HepG2 (cell line): ENCODE results near the gene SLC41A3. TPM values are rescaled to one million over a fixed set of nuclear protein-coding genes. Genes with fewer than 3 reads are reported as not detected.

ENCODE experiments used
- ATAC-seq: fragments of 200-7000 bp; cut with Tn5 transposase; 3 replicates; pipeline ENCODE4 v1.9.1; 2020; ENCODE audit warnings: mild to moderate bottlenecking, moderate library complexity
- BruUV-seq: library from RNA; stranded (reverse); fragments of 400-500 nt; replicated peaks from 2 replicates; lab custom pipeline; 2021; lab: Mats Ljungman, UMichigan
- CTCF ChIA-PET: fragments of 300-600 bp; formaldehyde crosslinking; extraction: SDS; loops from one replicate; lab custom pipeline; 2021; ENCODE audit warnings: low total read pairs, inconsistent platforms, low intra/inter-chr PET ratio; lab: Yijun Ruan, JAX
- POLR2A ChIA-PET: fragments of 350-600 bp; sonication (Branson Sonifier 250); formaldehyde crosslinking; loops from one replicate; lab custom pipeline; 2020; ENCODE audit warnings: antibody characterized with exemption, inconsistent platforms; lab: Yijun Ruan, JAX
- DNase-seq: peaks from one replicate; pipeline ENCODE4 v3.0.0-alpha.2; 2015; ENCODE audit warnings: low spot score
- FAIRE-seq: peaks from 3 replicates; lab custom pipeline; 2011; peaks lifted over from hg19 to GRCh38; lab: Jason Lieb, UNC
- H2AFZ ChIP-seq: one replicate; pipeline ENCODE4 v1.6.1; 2011; ENCODE audit warnings: low read length, inconsistent platforms
- H3K27ac ChIP-seq: fragments of 300-600 bp; 3 replicates; pipeline ENCODE4 v1.8.0; 2011; ENCODE audit warnings: mixed run types, mild to moderate bottlenecking, mixed read lengths, low read length, inconsistent platforms; ENCODE audit not compliant: insufficient read depth; ENCODE audit errors: extremely low read length
- H3K27me3 ChIP-seq, 2 experiments: fragments of 200-600 bp in 1 of 2; 2 replicates in 1 of 2; 3 replicates in 1 of 2; pipeline versions ENCODE4 v1.6.0 to v1.8.0; 2011; ENCODE audit warnings: low read length in 2 of 2, mild to moderate bottlenecking in 2 of 2, moderate library complexity in 2 of 2, inconsistent platforms in 1 of 2; ENCODE audit not compliant: insufficient read depth in 2 of 2, control insufficient read depth in 1 of 2
- H3K36me3 ChIP-seq, 2 experiments: fragments of 200-600 bp in 1 of 2; replicated peaks in 1 of 2; 2 replicates in 1 of 2; 3 replicates in 1 of 2; pipeline versions ENCODE4 v1.5.1 to v1.8.0; 2011; ENCODE audit warnings: low read length in 2 of 2, inconsistent platforms in 1 of 2; ENCODE audit not compliant: insufficient read depth in 2 of 2, control insufficient read depth in 1 of 2
- H3K4me1 ChIP-seq: 2 replicates; pipeline ENCODE4 v1.5.1; 2012; ENCODE audit warnings: low read length, inconsistent platforms; ENCODE audit not compliant: insufficient read depth
- H3K4me2 ChIP-seq: 2 replicates; pipeline ENCODE4 v1.6.0; 2011; ENCODE audit warnings: low read depth, low read length, inconsistent platforms
- H3K4me3 ChIP-seq, 3 experiments: fragments of 200-600 bp in 1 of 3; sonication (generic), shearing (Covaris generic) in 1 of 3; replicated peaks in 1 of 3; 2 replicates each; pipeline ENCODE4 v1.5.1; 2011 to 2016; ENCODE audit warnings: low read length in 3 of 3, inconsistent platforms in 2 of 3, low read depth in 2 of 3, mild to moderate bottlenecking in 2 of 3, control low read depth in 1 of 3, mixed read lengths in 1 of 3; ENCODE audit not compliant: insufficient read depth in 1 of 3
- H3K79me2 ChIP-seq: one replicate; pipeline ENCODE4 v1.6.1; 2011; ENCODE audit warnings: low read length, inconsistent platforms; ENCODE audit not compliant: insufficient read depth
- H3K9ac ChIP-seq: 2 replicates; pipeline ENCODE4 v1.6.0; 2011; ENCODE audit warnings: mild to moderate bottlenecking, low read depth, low read length, inconsistent platforms; ENCODE audit not compliant: insufficient read depth
- H3K9me3 ChIP-seq: 2 replicates; pipeline ENCODE4 v1.5.1; 2012; ENCODE audit warnings: mild to moderate bottlenecking, low read length
- H4K20me1 ChIP-seq: 2 replicates; pipeline ENCODE4 v1.6.0; 2011; ENCODE audit warnings: inconsistent platforms, mild to moderate bottlenecking, low read length, moderate library complexity; ENCODE audit not compliant: insufficient read depth
- DNMT1 ChIP-seq: sonication (generic); formaldehyde crosslinking; IDR thresholded peaks from 2 replicates; pipeline ENCODE4 v1.5.1; 2020; ENCODE audit warnings: mild to moderate bottlenecking, missing genetic modification reagents
- FOSL2 ChIP-seq: sonication (generic); formaldehyde crosslinking; IDR thresholded peaks from 2 replicates; pipeline ENCODE4 v1.4.0; 2020; ENCODE audit warnings: missing genetic modification reagents
- FOXK2 ChIP-seq: fragments of 450-650 bp; IDR thresholded peaks from 2 replicates; pipeline ENCODE4 v1.6.1; 2016
- IKZF1 ChIP-seq: fragments of 450-650 bp; IDR thresholded peaks from 2 replicates; pipeline ENCODE4 v1.7.1; 2016
- KDM5B ChIP-seq: sonication (generic); formaldehyde crosslinking; IDR thresholded peaks from 2 replicates; pipeline ENCODE4 v1.4.0; 2020; ENCODE audit warnings: missing genetic modification reagents, mild to moderate bottlenecking, borderline replicate concordance
- NFYC ChIP-seq: IDR thresholded peaks from 2 replicates; pipeline ENCODE4 v1.6.1; 2016; ENCODE audit warnings: missing genetic modification reagents, missing compliant biosample characterization
- NRL ChIP-seq: sonication (generic); formaldehyde crosslinking; IDR thresholded peaks from 2 replicates; pipeline ENCODE4 v1.5.0; 2020; ENCODE audit warnings: missing genetic modification reagents, mild to moderate bottlenecking, moderate library complexity, borderline replicate concordance
- THYN1 ChIP-seq: sonication (generic); formaldehyde crosslinking; IDR thresholded peaks from 2 replicates; pipeline ENCODE4 v1.8.1; 2023; ENCODE audit warnings: low read depth, mild to moderate bottlenecking, moderate library complexity, missing genetic modification reagents, borderline replicate concordance
- ZNF253 ChIP-seq: sonication (generic); formaldehyde crosslinking; IDR thresholded peaks from 2 replicates; pipeline ENCODE4 v1.8.0; 2022; ENCODE audit warnings: mild to moderate bottlenecking, missing genetic modification reagents, borderline replicate concordance
- ZNF260 ChIP-seq: sonication (generic); formaldehyde crosslinking; IDR thresholded peaks from 2 replicates; pipeline ENCODE4 v1.4.0; 2020; ENCODE audit warnings: missing genetic modification reagents, low read depth, mild to moderate bottlenecking, borderline replicate concordance
- ZNF577 ChIP-seq: sonication (generic); formaldehyde crosslinking; IDR thresholded peaks from 2 replicates; pipeline ENCODE4 v1.4.0; 2020; ENCODE audit warnings: mild to moderate bottlenecking, low read depth, missing genetic modification reagents, borderline replicate concordance
- ZNF772 ChIP-seq: sonication (generic); formaldehyde crosslinking; IDR thresholded peaks from 2 replicates; pipeline ENCODE4 v1.5.0; 2020; ENCODE audit warnings: mild to moderate bottlenecking, missing genetic modification reagents
- WGBS: methylation state at CpG from one replicate; pipeline ENCODE4 v1.1.6; 2017; ENCODE audit warnings: low lambda C conversion rate; 5-methylcytosine and 5-hydroxymethylcytosine counted together
- in situ Hi-C: cut with HindIII; loops from 2 replicates; pipeline ENCODE4 v1.10.0; 2017; ENCODE audit warnings: low pct_unique_long_range_greater_than_20kb; ENCODE audit not compliant: extremely low pct_ligation_motif_present
- intact Hi-C: fragments of 100-400 bp; cut with micrococcal nuclease; formaldehyde crosslinking; loops from one replicate; pipeline ENCODE4 v1.10.0; 2022; ENCODE audit not compliant: unreplicated experiment
- polyA plus RNA-seq, 8 experiments: library from polyadenylated mRNA; depleted of rRNA in 3 of 8; stranded (reverse) in 7 of 8; unstranded in 1 of 8; fragments of >200 nt; fragmentation: Illumina TruSeq in 4 of 8; extraction: Trizol in 4 of 8; gene quantifications; 2 replicates each; pipeline versions ENCODE4 v1.2.1 to v1.2.3, GENCODE V29; 2011 to 2016; ENCODE audit warnings: low read depth in 4 of 8, missing spikeins in 1 of 8, mixed read lengths in 1 of 8; ENCODE audit not compliant: insufficient read depth in 1 of 8
- total RNA-seq, 5 experiments: library from RNA; depleted of rRNA; stranded (reverse); fragments of >200 nt; fragmentation: Illumina TruSeq; extraction: Trizol; gene quantifications; 2 replicates each; pipeline ENCODE4 v1.2.3, GENCODE V29; 2016; ENCODE audit warnings: low read depth in 1 of 5
- TF ChIP-seq, protein P1 (sequence below): fragments of 450-650 bp; IDR thresholded peaks from 2 replicates; pipeline ENCODE4 v1.6.1; 2017
- TF ChIP-seq, protein P2 (sequence below): fragments of 450-650 bp; IDR thresholded peaks from 2 replicates; pipeline ENCODE4 v1.6.1; 2016

SLC41A3 gene
- total and polyA plus RNA-seq, 2 of the 13 experiments (the other 11 are each of a cell fraction or from before 2014, with no cell fraction given), result 26.0 to 71.1 TPM

GRCh38 chr3:126100269-126100633, 16.3 kb upstream of the SLC41A3 start:
- H2AFZ ChIP-seq, result no peak overlapping the region
- no peaks in the 10 kb centered on the region for H4K20me1 ChIP-seq
- DNase-seq, result no peak
- no peaks in the 10 kb centered on the region for H3K79me2 ChIP-seq
- no peak overlapping the region for H3K9ac ChIP-seq
- CTCF ChIA-PET, result no interaction called here
- H3K27me3 ChIP-seq, result no peaks in the 10 kb centered on the region
- H3K4me1 ChIP-seq, result no peaks in the 10 kb centered on the region
- no peak overlapping the region for H3K4me2 ChIP-seq
- TF ChIP-seq ZNF260 (CRISPR knock-in tag) (no peak), FOXK2 (no peak), NRL (CRISPR knock-in tag) (no peak), ZNF253 (no peak), THYN1 (CRISPR knock-in tag) (no peak), DNMT1 (CRISPR knock-in tag) (no peak), ZNF772 (CRISPR knock-in tag) (no peak), ZNF577 (CRISPR knock-in tag) (no peak), KDM5B (no peak), FOSL2 (CRISPR knock-in tag) (no peak), IKZF1 (no peak), NFYC (CRISPR knock-in tag) (no peak)
- TF ChIP-seq, protein P1, sequence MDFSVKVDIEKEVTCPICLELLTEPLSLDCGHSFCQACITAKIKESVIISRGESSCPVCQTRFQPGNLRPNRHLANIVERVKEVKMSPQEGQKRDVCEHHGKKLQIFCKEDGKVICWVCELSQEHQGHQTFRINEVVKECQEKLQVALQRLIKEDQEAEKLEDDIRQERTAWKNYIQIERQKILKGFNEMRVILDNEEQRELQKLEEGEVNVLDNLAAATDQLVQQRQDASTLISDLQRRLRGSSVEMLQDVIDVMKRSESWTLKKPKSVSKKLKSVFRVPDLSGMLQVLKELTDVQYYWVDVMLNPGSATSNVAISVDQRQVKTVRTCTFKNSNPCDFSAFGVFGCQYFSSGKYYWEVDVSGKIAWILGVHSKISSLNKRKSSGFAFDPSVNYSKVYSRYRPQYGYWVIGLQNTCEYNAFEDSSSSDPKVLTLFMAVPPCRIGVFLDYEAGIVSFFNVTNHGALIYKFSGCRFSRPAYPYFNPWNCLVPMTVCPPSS, result no peak
- TF ChIP-seq, protein P2, sequence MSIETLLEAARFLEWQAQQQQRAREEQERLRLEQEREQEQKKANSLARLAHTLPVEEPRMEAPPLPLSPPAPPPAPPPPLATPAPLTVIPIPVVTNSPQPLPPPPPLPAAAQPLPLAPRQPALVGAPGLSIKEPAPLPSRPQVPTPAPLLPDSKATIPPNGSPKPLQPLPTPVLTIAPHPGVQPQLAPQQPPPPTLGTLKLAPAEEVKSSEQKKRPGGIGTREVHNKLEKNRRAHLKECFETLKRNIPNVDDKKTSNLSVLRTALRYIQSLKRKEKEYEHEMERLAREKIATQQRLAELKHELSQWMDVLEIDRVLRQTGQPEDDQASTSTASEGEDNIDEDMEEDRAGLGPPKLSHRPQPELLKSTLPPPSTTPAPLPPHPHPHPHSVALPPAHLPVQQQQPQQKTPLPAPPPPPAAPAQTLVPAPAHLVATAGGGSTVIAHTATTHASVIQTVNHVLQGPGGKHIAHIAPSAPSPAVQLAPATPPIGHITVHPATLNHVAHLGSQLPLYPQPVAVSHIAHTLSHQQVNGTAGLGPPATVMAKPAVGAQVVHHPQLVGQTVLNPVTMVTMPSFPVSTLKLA, result no peak
- FAIRE-seq, result no peak
- POLR2A ChIA-PET, result no interaction called here
- BruUV-seq, result no TSS peak
- peaks cover 13% of the 10 kb centered on the region; the same call in 1 of the 2 replicates for H3K9me3 ChIP-seq
- ATAC-seq, result no peak
- intact Hi-C loops (no loop called here), in situ Hi-C loops (no loop called here)
- WGBS, result 88% methylated on average over 4 of the region's 4 CpGs
- no peak overlapping the region for H3K27ac ChIP-seq
- no peaks in the 10 kb centered on the region; a peak in 1 of 5 replicates for H3K36me3 ChIP-seq
- H3K4me3 ChIP-seq, result no peak overlapping the region
